ENCODE results near the gene ATOH7. TPM values are rescaled to one million over a fixed set of nuclear protein-coding genes. Genes with fewer than 3 reads are reported as not detected.
"Not testable (repeated sequence)": the region's sequence is repeated elsewhere in the genome, so short reads cannot be mapped to it uniquely, and the experiment has no call there.

The ATOH7 gene
- total RNA-seq, 3 donors from 2014 or later = not detected

GRCh38 chr10:68249297-68249696 is 17.4 kb upstream of the ATOH7 start:
- no peaks in the 10 kb centered on the region for H3K4me1 Mint-ChIP-seq (ENCODE audit: low read depth)
- no peaks in the 10 kb centered on the region for H3K9me3 Mint-ChIP-seq
- no peak for DNase-seq
- H3K27me3 Mint-ChIP-seq (ENCODE audit: low read depth) = no peaks in the 10 kb centered on the region
- no peaks in the 10 kb centered on the region for H3K36me3 Mint-ChIP-seq (ENCODE audit: insufficient read depth)
- H3K4me3 Mint-ChIP-seq = no peak overlapping the region
- ATAC-seq = no peak

GRCh38 chr10:68247931-68248330 is 16.0 kb upstream of the ATOH7 start:
- DNase-seq (no peak), ATAC-seq (no peak)
- Mint-ChIP-seq H3K4me1 (ENCODE audit: low read depth) (no peaks in the 10 kb centered on the region), H3K4me3 (no peak overlapping the region), H3K36me3 (ENCODE audit: insufficient read depth) (no peaks in the 10 kb centered on the region), H3K9me3 (no peaks in the 10 kb centered on the region), H3K27me3 (ENCODE audit: low read depth) (peaks cover 2% of the 10 kb centered on the region)

GRCh38 chr10:68246397-68246796 is 14.5 kb upstream of the ATOH7 start:
- not testable (repeated sequence) for H3K4me1 Mint-ChIP-seq (ENCODE audit: low read depth); ATAC-seq; H3K4me3 Mint-ChIP-seq; H3K9me3 Mint-ChIP-seq; DNase-seq; H3K36me3 Mint-ChIP-seq (ENCODE audit: insufficient read depth); H3K27me3 Mint-ChIP-seq (ENCODE audit: low read depth)

GRCh38 chr10:68242051-68242450 is 10.1 kb upstream of the ATOH7 start:
- no peaks in the 10 kb centered on the region for H3K36me3 Mint-ChIP-seq (ENCODE audit: insufficient read depth)
- H3K4me3 Mint-ChIP-seq = no peak overlapping the region
- no peak for DNase-seq
- H3K9me3 Mint-ChIP-seq = no peaks in the 10 kb centered on the region
- no peak for ATAC-seq
- H3K4me1 Mint-ChIP-seq (ENCODE audit: low read depth) = no peaks in the 10 kb centered on the region
- H3K27me3 Mint-ChIP-seq (ENCODE audit: low read depth) = peaks cover 3% of the 10 kb centered on the region

- Mint-ChIP-seq H3K36me3 (ENCODE audit: insufficient read depth) (no peaks in the 10 kb centered on the region), H3K27me3 (ENCODE audit: low read depth) (peaks cover 3% of the 10 kb centered on the region), H3K4me3 (no peak overlapping the region), H3K4me1 (ENCODE audit: low read depth) (no peaks in the 10 kb centered on the region), H3K9me3 (no peaks in the 10 kb centered on the region)
- DNase-seq = no peak
- ATAC-seq = no peak
These were observed 7.8 kb upstream of the ATOH7 start for GRCh38 chr10:68239596-68240150.

GRCh38 chr10:68239069-68239468 is 7.2 kb upstream of the ATOH7 start:
- DNase-seq (no peak), ATAC-seq (no peak)
- peaks cover 4% of the 10 kb centered on the region for H3K27me3 Mint-ChIP-seq (ENCODE audit: low read depth)
- H3K4me3 Mint-ChIP-seq = no peak overlapping the region
- H3K36me3 Mint-ChIP-seq (ENCODE audit: insufficient read depth) = no peaks in the 10 kb centered on the region
- no peaks in the 10 kb centered on the region for H3K9me3 Mint-ChIP-seq
- H3K4me1 Mint-ChIP-seq (ENCODE audit: low read depth) = no peaks in the 10 kb centered on the region

- H3K9me3 Mint-ChIP-seq = no peaks in the 10 kb centered on the region
- DNase-seq (no peak), ATAC-seq (no peak)
- H3K4me3 Mint-ChIP-seq = no peak overlapping the region
- no peaks in the 10 kb centered on the region for H3K36me3 Mint-ChIP-seq (ENCODE audit: insufficient read depth)
- H3K27me3 Mint-ChIP-seq (ENCODE audit: low read depth) = peaks cover 10% of the 10 kb centered on the region
- no peaks in the 10 kb centered on the region for H3K4me1 Mint-ChIP-seq (ENCODE audit: low read depth)
These were observed 6.5 kb upstream of the ATOH7 start for GRCh38 chr10:68238371-68238770.

- no peak overlapping the region for H3K4me3 Mint-ChIP-seq
- H3K36me3 Mint-ChIP-seq (ENCODE audit: insufficient read depth) = no peaks in the 10 kb centered on the region
- ATAC-seq = no peak
- DNase-seq = no peak
- H3K9me3 Mint-ChIP-seq = no peaks in the 10 kb centered on the region
- peaks cover 15% of the 10 kb centered on the region for H3K27me3 Mint-ChIP-seq (ENCODE audit: low read depth)
- H3K4me1 Mint-ChIP-seq (ENCODE audit: low read depth) = no peaks in the 10 kb centered on the region
These were observed 5.3 kb upstream of the ATOH7 start for GRCh38 chr10:68237173-68237572.

- Mint-ChIP-seq H3K27me3 (ENCODE audit: low read depth) (peaks cover 27% of the 10 kb centered on the region), H3K36me3 (ENCODE audit: insufficient read depth) (no peaks in the 10 kb centered on the region), H3K4me3 (no peak overlapping the region), H3K9me3 (no peaks in the 10 kb centered on the region), H3K4me1 (ENCODE audit: low read depth) (peaks cover 5% of the 10 kb centered on the region)
- DNase-seq (no peak), ATAC-seq (no peak)
These were observed 3.7 kb upstream of the ATOH7 start for GRCh38 chr10:68235581-68235980.

- H3K4me3 Mint-ChIP-seq = no peak overlapping the region
- ATAC-seq = no peak
- H3K27me3 Mint-ChIP-seq (ENCODE audit: low read depth) = peaks cover 28% of the 10 kb centered on the region
- no peaks in the 10 kb centered on the region for H3K36me3 Mint-ChIP-seq (ENCODE audit: insufficient read depth)
- peaks cover 6% of the 10 kb centered on the region for H3K4me1 Mint-ChIP-seq (ENCODE audit: low read depth)
- H3K9me3 Mint-ChIP-seq = no peaks in the 10 kb centered on the region
- DNase-seq = no peak
These were observed 3.2 kb upstream of the ATOH7 start for GRCh38 chr10:68235111-68235510.

GRCh38 chr10:68233046-68233445 is 1.1 kb upstream of the ATOH7 start:
- H3K9me3 Mint-ChIP-seq = no peaks in the 10 kb centered on the region
- peaks cover 6% of the 10 kb centered on the region for H3K4me1 Mint-ChIP-seq (ENCODE audit: low read depth)
- peaks cover 43% of the 10 kb centered on the region for H3K27me3 Mint-ChIP-seq (ENCODE audit: low read depth)
- H3K4me3 Mint-ChIP-seq = no peak overlapping the region
- H3K36me3 Mint-ChIP-seq (ENCODE audit: insufficient read depth) = no peaks in the 10 kb centered on the region
- DNase-seq (no peak), ATAC-seq (no peak)

- ATAC-seq (peak; percentile 90 to 93), DNase-seq (no peak)
- Mint-ChIP-seq H3K9me3 (no peaks in the 10 kb centered on the region), H3K36me3 (ENCODE audit: insufficient read depth) (no peaks in the 10 kb centered on the region), H3K27me3 (ENCODE audit: low read depth) (peaks cover 52% of the 10 kb centered on the region), H3K4me3 (peak overlapping the region; percentile 66), H3K4me1 (ENCODE audit: low read depth) (peaks cover 6% of the 10 kb centered on the region)
These were observed 652 bp downstream of the ATOH7 start for GRCh38 chr10:68231106-68231816.

GRCh38 chr10:68230268-68230667 is 1.6 kb downstream of the ATOH7 start:
- Mint-ChIP-seq H3K4me3 (no peak overlapping the region), H3K4me1 (ENCODE audit: low read depth) (peaks cover 6% of the 10 kb centered on the region), H3K9me3 (no peaks in the 10 kb centered on the region), H3K27me3 (ENCODE audit: low read depth) (peaks cover 52% of the 10 kb centered on the region), H3K36me3 (ENCODE audit: insufficient read depth) (no peaks in the 10 kb centered on the region)
- DNase-seq (no peak), ATAC-seq (no peak)

- Mint-ChIP-seq H3K4me3 (no peak overlapping the region), H3K4me1 (ENCODE audit: low read depth) (no peaks in the 10 kb centered on the region), H3K27me3 (ENCODE audit: low read depth) (peaks cover 24% of the 10 kb centered on the region), H3K9me3 (no peaks in the 10 kb centered on the region), H3K36me3 (ENCODE audit: insufficient read depth) (no peaks in the 10 kb centered on the region)
- no peak for DNase-seq
- ATAC-seq = no peak
These were observed 7.1 kb downstream of the ATOH7 start for GRCh38 chr10:68224810-68225209.

GRCh38 chr10:68223535-68224165 is 8.3 kb downstream of the ATOH7 start:
- H3K27me3 Mint-ChIP-seq (ENCODE audit: low read depth) = peaks cover 15% of the 10 kb centered on the region
- H3K9me3 Mint-ChIP-seq = no peaks in the 10 kb centered on the region
- no peaks in the 10 kb centered on the region for H3K36me3 Mint-ChIP-seq (ENCODE audit: insufficient read depth)
- ATAC-seq (no peak), DNase-seq (no peak)
- H3K4me3 Mint-ChIP-seq = no peak overlapping the region
- H3K4me1 Mint-ChIP-seq (ENCODE audit: low read depth) = no peaks in the 10 kb centered on the region
